Measurements from ENCODE around the gene HDAC4. TPM values are rescaled to one million over a fixed set of nuclear protein-coding genes. Genes with fewer than 3 reads are reported as not detected.

Gene HDAC4
- polyA plus RNA-seq, 2 of the 4 experiments (the other 2 are of a cell fraction): 8.6 to 10.4 TPM

DNA sequence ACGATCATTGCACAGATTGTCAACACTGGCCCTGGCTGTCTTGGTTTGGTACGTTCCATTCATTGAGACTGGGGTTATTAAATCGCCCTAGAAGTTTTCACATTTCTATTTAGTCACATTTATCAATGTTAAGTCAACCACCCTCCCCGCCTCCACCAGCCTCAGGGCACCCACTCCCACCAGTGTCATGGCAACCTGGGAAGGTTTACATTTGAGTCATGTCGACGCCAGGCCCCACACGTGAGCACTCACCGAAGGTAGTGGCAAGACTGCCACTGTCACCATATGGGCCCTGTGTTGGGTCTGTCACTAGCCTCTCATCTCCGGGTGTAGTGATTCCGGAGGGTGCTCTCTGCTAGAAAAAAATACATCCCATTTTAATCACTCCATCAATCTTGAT, 358.8 kb downstream of the HDAC4 start:
- CTCF ChIA-PET: no interaction called here
- no peak for TF ChIP-seq GATA3 (IDR thresholded peaks at IDR 0.05; ENCODE audit: borderline replicate concordance)
- no peak for TF ChIP-seq RAD21 (conservative IDR thresholded peaks at IDR 0.05 in 1 of 2, IDR thresholded peaks at IDR 0.05 in 1 of 2)
- TF ChIP-seq, protein P1, sequence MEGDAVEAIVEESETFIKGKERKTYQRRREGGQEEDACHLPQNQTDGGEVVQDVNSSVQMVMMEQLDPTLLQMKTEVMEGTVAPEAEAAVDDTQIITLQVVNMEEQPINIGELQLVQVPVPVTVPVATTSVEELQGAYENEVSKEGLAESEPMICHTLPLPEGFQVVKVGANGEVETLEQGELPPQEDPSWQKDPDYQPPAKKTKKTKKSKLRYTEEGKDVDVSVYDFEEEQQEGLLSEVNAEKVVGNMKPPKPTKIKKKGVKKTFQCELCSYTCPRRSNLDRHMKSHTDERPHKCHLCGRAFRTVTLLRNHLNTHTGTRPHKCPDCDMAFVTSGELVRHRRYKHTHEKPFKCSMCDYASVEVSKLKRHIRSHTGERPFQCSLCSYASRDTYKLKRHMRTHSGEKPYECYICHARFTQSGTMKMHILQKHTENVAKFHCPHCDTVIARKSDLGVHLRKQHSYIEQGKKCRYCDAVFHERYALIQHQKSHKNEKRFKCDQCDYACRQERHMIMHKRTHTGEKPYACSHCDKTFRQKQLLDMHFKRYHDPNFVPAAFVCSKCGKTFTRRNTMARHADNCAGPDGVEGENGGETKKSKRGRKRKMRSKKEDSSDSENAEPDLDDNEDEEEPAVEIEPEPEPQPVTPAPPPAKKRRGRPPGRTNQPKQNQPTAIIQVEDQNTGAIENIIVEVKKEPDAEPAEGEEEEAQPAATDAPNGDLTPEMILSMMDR (IDR thresholded peaks at IDR 0.05): no peak
- TF ChIP-seq CBX8 (IDR thresholded peaks at IDR 0.05): no peak
- TF ChIP-seq TP53 (CRISPR knock-in tag; IDR thresholded peaks at IDR 0.05): no peak
- TF ChIP-seq ZNF302 (CRISPR knock-in tag; IDR thresholded peaks at IDR 0.05): no peak
- no peak for TF ChIP-seq SREBF2 (IDR thresholded peaks at IDR 0.05)
- no peak for TF ChIP-seq FOXS1 (CRISPR knock-in tag; IDR thresholded peaks at IDR 0.05)
- TF ChIP-seq CHD2 (IDR thresholded peaks at IDR 0.05; ENCODE audit: low read length, partially characterized antibody): no peak
- TF ChIP-seq HEYL (CRISPR knock-in tag; IDR thresholded peaks at IDR 0.05): no peak
- TF ChIP-seq, protein P2, sequence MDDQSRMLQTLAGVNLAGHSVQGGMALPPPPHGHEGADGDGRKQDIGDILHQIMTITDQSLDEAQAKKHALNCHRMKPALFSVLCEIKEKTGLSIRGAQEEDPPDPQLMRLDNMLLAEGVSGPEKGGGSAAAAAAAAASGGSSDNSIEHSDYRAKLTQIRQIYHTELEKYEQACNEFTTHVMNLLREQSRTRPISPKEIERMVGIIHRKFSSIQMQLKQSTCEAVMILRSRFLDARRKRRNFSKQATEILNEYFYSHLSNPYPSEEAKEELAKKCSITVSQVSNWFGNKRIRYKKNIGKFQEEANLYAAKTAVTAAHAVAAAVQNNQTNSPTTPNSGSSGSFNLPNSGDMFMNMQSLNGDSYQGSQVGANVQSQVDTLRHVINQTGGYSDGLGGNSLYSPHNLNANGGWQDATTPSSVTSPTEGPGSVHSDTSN (IDR thresholded peaks at IDR 0.05): no peak
- no peak for TF ChIP-seq BHLHE40 (IDR thresholded peaks at IDR 0.05; ENCODE audit: low read depth, low read length)
- no peak for TF ChIP-seq RFX5 (IDR thresholded peaks at IDR 0.05)
- TF ChIP-seq CBX2 (IDR thresholded peaks at IDR 0.05; ENCODE audit: borderline replicate concordance, low read depth): no peak
- no peak for TF ChIP-seq NR3C1 (IDR thresholded peaks at IDR 0.05)
- TF ChIP-seq HDAC2 (IDR thresholded peaks at IDR 0.05): no peak
- TF ChIP-seq, protein P3, sequence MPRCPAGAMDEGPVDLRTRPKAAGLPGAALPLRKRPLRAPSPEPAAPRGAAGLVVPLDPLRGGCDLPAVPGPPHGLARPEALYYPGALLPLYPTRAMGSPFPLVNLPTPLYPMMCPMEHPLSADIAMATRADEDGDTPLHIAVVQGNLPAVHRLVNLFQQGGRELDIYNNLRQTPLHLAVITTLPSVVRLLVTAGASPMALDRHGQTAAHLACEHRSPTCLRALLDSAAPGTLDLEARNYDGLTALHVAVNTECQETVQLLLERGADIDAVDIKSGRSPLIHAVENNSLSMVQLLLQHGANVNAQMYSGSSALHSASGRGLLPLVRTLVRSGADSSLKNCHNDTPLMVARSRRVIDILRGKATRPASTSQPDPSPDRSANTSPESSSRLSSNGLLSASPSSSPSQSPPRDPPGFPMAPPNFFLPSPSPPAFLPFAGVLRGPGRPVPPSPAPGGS (IDR thresholded peaks at IDR 0.05): no peak
- TF ChIP-seq RARB (CRISPR knock-in tag; IDR thresholded peaks at IDR 0.05): no peak
- no peak for TF ChIP-seq NPAS2 (CRISPR knock-in tag; IDR thresholded peaks at IDR 0.05; ENCODE audit: borderline replicate concordance)

DNA sequence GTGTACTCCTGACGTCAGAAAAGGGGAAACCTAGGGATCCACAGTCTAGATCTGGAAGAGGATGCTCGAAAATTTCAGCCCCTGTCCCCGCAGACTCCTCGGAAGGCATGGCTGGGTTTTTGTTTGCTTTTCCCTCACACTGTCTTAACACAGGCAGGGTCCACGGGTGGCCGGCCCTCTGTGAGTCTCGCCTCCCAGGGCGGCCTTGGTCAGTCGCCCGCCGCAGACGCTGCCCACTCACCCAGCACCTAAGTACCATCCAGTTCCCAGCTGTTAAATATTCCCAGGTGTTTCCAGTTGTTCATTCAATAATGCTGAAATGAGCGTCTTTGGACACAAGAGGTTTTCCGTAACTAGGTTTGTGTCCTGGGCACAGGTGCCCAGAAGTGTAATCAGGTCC, 359.8 kb downstream of the HDAC4 start:
- H3K9me3 ChIP-seq: no peaks in the 10 kb centered on the region
- ATAC-seq (no peak), FAIRE-seq (no peak), DNase-seq (ENCODE audit: low read depth in 1 of 2, low spot score in 1 of 2) (no peak)
- H3K4me2 ChIP-seq: no peak overlapping the region
- TF ChIP-seq HEYL (CRISPR knock-in tag; IDR thresholded peaks at IDR 0.05): no peak
- TF ChIP-seq KDM1A (IDR thresholded peaks at IDR 0.05; ENCODE audit: low read depth): no peak
- no peak for TF ChIP-seq JUN (IDR thresholded peaks at IDR 0.05)
- TF ChIP-seq POLR2AphosphoS2 (conservative IDR thresholded peaks at IDR 0.05; ENCODE audit: low read length): no peak
- TF ChIP-seq FOSL2 (IDR thresholded peaks at IDR 0.05): no peak
- TF ChIP-seq FOSL2 (CRISPR knock-in tag; IDR thresholded peaks at IDR 0.05): no peak
- TF ChIP-seq, protein P1 (IDR thresholded peaks at IDR 0.05): no peak
- TF ChIP-seq, protein P4, sequence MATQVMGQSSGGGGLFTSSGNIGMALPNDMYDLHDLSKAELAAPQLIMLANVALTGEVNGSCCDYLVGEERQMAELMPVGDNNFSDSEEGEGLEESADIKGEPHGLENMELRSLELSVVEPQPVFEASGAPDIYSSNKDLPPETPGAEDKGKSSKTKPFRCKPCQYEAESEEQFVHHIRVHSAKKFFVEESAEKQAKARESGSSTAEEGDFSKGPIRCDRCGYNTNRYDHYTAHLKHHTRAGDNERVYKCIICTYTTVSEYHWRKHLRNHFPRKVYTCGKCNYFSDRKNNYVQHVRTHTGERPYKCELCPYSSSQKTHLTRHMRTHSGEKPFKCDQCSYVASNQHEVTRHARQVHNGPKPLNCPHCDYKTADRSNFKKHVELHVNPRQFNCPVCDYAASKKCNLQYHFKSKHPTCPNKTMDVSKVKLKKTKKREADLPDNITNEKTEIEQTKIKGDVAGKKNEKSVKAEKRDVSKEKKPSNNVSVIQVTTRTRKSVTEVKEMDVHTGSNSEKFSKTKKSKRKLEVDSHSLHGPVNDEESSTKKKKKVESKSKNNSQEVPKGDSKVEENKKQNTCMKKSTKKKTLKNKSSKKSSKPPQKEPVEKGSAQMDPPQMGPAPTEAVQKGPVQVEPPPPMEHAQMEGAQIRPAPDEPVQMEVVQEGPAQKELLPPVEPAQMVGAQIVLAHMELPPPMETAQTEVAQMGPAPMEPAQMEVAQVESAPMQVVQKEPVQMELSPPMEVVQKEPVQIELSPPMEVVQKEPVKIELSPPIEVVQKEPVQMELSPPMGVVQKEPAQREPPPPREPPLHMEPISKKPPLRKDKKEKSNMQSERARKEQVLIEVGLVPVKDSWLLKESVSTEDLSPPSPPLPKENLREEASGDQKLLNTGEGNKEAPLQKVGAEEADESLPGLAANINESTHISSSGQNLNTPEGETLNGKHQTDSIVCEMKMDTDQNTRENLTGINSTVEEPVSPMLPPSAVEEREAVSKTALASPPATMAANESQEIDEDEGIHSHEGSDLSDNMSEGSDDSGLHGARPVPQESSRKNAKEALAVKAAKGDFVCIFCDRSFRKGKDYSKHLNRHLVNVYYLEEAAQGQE (IDR thresholded peaks at IDR 0.05): no peak
- TF ChIP-seq CHD4 (IDR thresholded peaks at IDR 0.05; ENCODE audit: borderline replicate concordance): no peak
- TF ChIP-seq, protein P5, sequence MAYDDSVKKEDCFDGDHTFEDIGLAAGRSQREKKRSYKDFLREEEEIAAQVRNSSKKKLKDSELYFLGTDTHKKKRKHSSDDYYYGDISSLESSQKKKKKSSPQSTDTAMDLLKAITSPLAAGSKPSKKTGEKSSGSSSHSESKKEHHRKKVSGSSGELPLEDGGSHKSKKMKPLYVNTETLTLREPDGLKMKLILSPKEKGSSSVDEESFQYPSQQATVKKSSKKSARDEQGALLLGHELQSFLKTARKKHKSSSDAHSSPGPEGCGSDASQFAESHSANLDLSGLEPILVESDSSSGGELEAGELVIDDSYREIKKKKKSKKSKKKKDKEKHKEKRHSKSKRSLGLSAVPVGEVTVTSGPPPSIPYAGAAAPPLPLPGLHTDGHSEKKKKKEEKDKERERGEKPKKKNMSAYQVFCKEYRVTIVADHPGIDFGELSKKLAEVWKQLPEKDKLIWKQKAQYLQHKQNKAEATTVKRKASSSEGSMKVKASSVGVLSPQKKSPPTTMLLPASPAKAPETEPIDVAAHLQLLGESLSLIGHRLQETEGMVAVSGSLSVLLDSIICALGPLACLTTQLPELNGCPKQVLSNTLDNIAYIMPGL (CRISPR knock-in tag; IDR thresholded peaks at IDR 0.05; ENCODE audit: borderline replicate concordance): no peak
- no peak for TF ChIP-seq SMC3 (IDR thresholded peaks at IDR 0.05)
- H3K4me1 ChIP-seq: no peaks in the 10 kb centered on the region
- 75% methylated on average over 14 of the region's 14 CpGs for WGBS (ENCODE audit: missing lambda C conversion rate)
- ChIA-PET POLR2A (no interaction called here), CTCF (interaction anchor here (1.7 kb wide), 1 partner anchor 9 kb away, joined by 5 read pairs; no protein-coding TSS in a partner anchor)
- H3K4me3 ChIP-seq: no peak overlapping the region
- no peak overlapping the region for H3K27ac ChIP-seq

More for the DNA sequence above, 358.8 kb downstream of the HDAC4 start:
- H3K9me3 ChIP-seq: no peaks in the 10 kb centered on the region
- WGBS (ENCODE audit: missing lambda C conversion rate): 80% methylated on average over 10 of the region's 10 CpGs
- no peak for DNase-seq (ENCODE audit: low read depth in 1 of 2, low spot score in 1 of 2)
- no peak for FAIRE-seq
- H3K4me2 ChIP-seq: no peak overlapping the region
- ATAC-seq: no peak
- H3K4me1 ChIP-seq: no peaks in the 10 kb centered on the region
- POLR2A ChIA-PET: no interaction called here
- H3K27ac ChIP-seq: no peak overlapping the region
- no peak overlapping the region for H3K4me3 ChIP-seq

Measured in A549 (cell line).